ENCODE data around the gene TMEM41B. TPM values are rescaled to one million over a fixed set of nuclear protein-coding genes. Genes with fewer than 3 reads are reported as not detected.
A peak's percentile ranks its signal among the peaks of the same experiment; 100 is the strongest.

TMEM41B gene
- total RNA-seq, 1 donor from 2014 or later, result 43.6 TPM

- Mint-ChIP-seq H3K4me3 (ENCODE audit: unreplicated experiment) (no peak overlapping the region), H3K27me3 (ENCODE audit: unreplicated experiment) (no peaks in the 10 kb centered on the region), H3K9me3 (ENCODE audit: unreplicated experiment) (no peaks in the 10 kb centered on the region), H3K4me1 (ENCODE audit: low read depth, unreplicated experiment) (peaks cover 3% of the 10 kb centered on the region), H3K36me3 (ENCODE audit: unreplicated experiment) (no peaks in the 10 kb centered on the region), H3K27ac (ENCODE audit: unreplicated experiment) (no peak overlapping the region)
- no peak for TF ChIP-seq CTCF (IDR thresholded peaks at IDR 0.05; ENCODE audit: partially characterized antibody, unreplicated experiment)
- DNase-seq, result no peak
Observed at GRCh38 chr11:9254416-9254815, 60.0 kb downstream of the TMEM41B start.

- no peak overlapping the region for H3K4me3 Mint-ChIP-seq (ENCODE audit: unreplicated experiment)
- H3K27me3 Mint-ChIP-seq (ENCODE audit: unreplicated experiment), result no peaks in the 10 kb centered on the region
- TF ChIP-seq CTCF (IDR thresholded peaks at IDR 0.05; ENCODE audit: partially characterized antibody, unreplicated experiment), result no peak
- no peak for DNase-seq
- H3K27ac Mint-ChIP-seq (ENCODE audit: unreplicated experiment), result no peak overlapping the region
- H3K36me3 Mint-ChIP-seq (ENCODE audit: unreplicated experiment), result no peaks in the 10 kb centered on the region
- H3K4me1 Mint-ChIP-seq (ENCODE audit: low read depth, unreplicated experiment), result peaks cover 3% of the 10 kb centered on the region
- no peaks in the 10 kb centered on the region for H3K9me3 Mint-ChIP-seq (ENCODE audit: unreplicated experiment)
Observed at GRCh38 chr11:9253086-9253485, 61.3 kb downstream of the TMEM41B start.

GRCh38 chr11:9251311-9251710, 63.1 kb downstream of the TMEM41B start:
- no peak for DNase-seq
- Mint-ChIP-seq H3K36me3 (ENCODE audit: unreplicated experiment) (no peaks in the 10 kb centered on the region), H3K27ac (ENCODE audit: unreplicated experiment) (no peak overlapping the region), H3K4me1 (ENCODE audit: low read depth, unreplicated experiment) (peaks cover 3% of the 10 kb centered on the region), H3K9me3 (ENCODE audit: unreplicated experiment) (peaks cover 2% of the 10 kb centered on the region), H3K27me3 (ENCODE audit: unreplicated experiment) (no peaks in the 10 kb centered on the region), H3K4me3 (ENCODE audit: unreplicated experiment) (peak overlapping the region; percentile 52)
- no peak for TF ChIP-seq CTCF (IDR thresholded peaks at IDR 0.05; ENCODE audit: partially characterized antibody, unreplicated experiment)

GRCh38 chr11:9250139-9250582, 64.2 kb downstream of the TMEM41B start:
- Mint-ChIP-seq H3K36me3 (ENCODE audit: unreplicated experiment) (no peaks in the 10 kb centered on the region), H3K4me3 (ENCODE audit: unreplicated experiment) (no peak overlapping the region), H3K4me1 (ENCODE audit: low read depth, unreplicated experiment) (peaks cover 3% of the 10 kb centered on the region), H3K9me3 (ENCODE audit: unreplicated experiment) (peaks cover 2% of the 10 kb centered on the region), H3K27me3 (ENCODE audit: unreplicated experiment) (no peaks in the 10 kb centered on the region), H3K27ac (ENCODE audit: unreplicated experiment) (no peak overlapping the region)
- no peak for DNase-seq
- TF ChIP-seq CTCF (IDR thresholded peaks at IDR 0.05; ENCODE audit: partially characterized antibody, unreplicated experiment), result no peak

GRCh38 chr11:9249252-9249651, 65.1 kb downstream of the TMEM41B start:
- Mint-ChIP-seq H3K36me3 (ENCODE audit: unreplicated experiment) (no peaks in the 10 kb centered on the region), H3K4me3 (ENCODE audit: unreplicated experiment) (no peak overlapping the region), H3K9me3 (ENCODE audit: unreplicated experiment) (peaks cover 2% of the 10 kb centered on the region), H3K27me3 (ENCODE audit: unreplicated experiment) (no peaks in the 10 kb centered on the region), H3K27ac (ENCODE audit: unreplicated experiment) (no peak overlapping the region), H3K4me1 (ENCODE audit: low read depth, unreplicated experiment) (peaks cover 3% of the 10 kb centered on the region)
- DNase-seq, result no peak
- TF ChIP-seq CTCF (IDR thresholded peaks at IDR 0.05; ENCODE audit: partially characterized antibody, unreplicated experiment), result no peak

Measured in glutamatergic neuron (in vitro differentiated cells).